ENCODE results near the gene FADS6.
"Not testable (repeated sequence)": the region's sequence is repeated elsewhere in the genome, so short reads cannot be mapped to it uniquely, and the experiment has no call there.

Gene FADS6

DNA sequence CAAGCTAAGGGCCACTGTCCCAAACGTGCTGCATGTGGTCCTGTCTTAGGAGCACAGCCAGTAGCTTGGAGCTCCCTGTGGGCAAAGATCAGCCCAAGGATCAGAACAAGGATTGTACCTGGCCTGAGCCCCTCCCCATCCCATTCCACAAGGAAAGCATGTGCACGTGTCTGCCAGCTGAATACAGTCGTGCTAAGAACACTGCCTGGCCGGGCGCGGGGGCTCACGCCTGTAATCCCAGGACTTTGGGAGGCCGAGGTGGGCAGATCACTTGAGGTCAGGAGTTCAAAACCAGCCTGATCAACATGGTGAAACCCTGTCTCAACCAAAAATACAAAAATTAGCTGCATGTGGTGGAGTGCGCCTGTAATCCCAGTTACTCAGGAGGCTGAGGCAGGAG lies 23.4 kb downstream of the FADS6 start:
- not testable (repeated sequence) for DNase-seq (ENCODE audit: low read depth in 4 of 4, low spot score in 1 of 4)

DNA sequence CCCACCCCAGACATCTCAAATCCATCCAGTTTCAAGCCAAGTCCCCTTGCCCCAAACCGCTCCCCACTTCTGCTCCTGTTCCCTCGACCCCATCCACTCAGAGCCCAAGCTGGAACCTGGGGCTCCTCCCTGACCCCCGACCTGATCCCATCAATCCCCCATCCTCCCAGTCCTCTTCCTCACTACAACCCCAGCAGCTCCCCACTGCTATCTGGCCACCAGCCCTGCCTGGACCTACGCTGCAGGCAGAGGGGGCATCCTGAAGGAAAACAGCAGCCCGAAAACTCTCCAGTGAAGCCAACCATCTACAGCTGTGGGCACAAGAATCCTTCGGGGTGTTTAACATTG lies 24.6 kb downstream of the FADS6 start:
- no peak for DNase-seq (ENCODE audit: low read depth in 4 of 4, low spot score in 1 of 4)

DNA sequence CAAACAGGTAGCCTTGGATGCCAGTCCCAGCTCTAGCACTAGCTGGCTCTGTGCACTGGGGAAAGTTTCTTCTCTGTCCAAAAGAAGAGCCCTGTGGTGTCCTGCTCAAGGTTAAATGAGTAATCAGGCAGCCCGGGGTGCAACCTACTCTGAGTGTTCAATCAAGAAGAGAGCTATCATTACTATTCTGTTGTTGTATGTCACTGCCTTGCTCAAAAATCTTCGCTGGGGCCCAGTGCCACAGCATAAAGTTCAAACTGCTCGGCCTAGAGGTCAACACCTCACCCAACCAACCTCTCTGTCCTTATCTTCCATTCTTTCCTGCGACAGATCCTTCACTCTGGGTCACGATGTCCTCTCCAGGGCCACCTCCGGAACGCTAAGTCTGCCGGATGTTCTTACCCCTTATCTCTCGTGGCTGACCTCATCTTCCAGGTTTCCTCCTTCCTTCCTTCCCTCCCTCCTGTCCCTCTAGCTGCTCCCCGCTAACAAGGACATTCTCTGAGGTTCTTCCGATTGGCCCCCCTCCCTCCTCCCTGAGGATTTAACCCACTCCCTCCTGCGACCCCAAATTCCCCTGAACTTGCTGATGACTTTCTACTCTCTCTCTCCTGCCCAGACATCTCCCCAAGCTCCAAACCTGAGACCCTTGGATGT lies 25.1 kb downstream of the FADS6 start:
- DNase-seq (ENCODE audit: low read depth in 4 of 4, low spot score in 1 of 4), result no peak

DNA sequence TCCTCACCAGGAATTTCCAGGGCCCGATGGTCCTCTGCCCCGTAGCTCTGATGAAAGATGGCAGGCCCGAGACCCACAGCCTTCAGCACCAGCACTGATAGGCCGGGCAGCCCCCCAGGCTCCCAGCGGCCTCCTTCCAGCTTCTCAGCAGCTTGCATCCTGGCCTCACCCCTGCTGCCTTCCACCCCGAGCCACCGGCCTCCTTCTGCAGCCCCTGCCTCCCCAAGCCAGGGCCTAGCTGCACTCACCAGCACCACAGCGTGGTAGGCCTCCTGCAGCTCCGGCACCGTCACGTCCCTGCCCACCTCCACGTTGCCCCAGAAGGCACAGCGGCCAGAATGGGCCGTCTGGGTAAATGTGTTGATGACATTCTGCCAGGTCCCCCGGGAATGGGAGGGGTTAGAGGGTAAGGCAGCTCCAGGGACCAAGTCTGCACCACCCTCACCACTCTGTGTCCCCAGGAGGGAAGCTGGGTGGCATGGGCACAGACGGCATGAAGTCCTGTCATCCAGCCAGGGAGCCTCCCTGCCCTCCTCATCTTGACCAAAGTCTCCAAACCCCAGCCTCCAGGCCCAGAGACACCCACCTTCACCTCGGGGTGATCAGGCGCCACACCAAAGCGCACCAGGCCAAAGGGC lies 27.1 kb downstream of the FADS6 start:
- DNase-seq (ENCODE audit: low read depth in 4 of 4, low spot score in 1 of 4), result no peak

DNA sequence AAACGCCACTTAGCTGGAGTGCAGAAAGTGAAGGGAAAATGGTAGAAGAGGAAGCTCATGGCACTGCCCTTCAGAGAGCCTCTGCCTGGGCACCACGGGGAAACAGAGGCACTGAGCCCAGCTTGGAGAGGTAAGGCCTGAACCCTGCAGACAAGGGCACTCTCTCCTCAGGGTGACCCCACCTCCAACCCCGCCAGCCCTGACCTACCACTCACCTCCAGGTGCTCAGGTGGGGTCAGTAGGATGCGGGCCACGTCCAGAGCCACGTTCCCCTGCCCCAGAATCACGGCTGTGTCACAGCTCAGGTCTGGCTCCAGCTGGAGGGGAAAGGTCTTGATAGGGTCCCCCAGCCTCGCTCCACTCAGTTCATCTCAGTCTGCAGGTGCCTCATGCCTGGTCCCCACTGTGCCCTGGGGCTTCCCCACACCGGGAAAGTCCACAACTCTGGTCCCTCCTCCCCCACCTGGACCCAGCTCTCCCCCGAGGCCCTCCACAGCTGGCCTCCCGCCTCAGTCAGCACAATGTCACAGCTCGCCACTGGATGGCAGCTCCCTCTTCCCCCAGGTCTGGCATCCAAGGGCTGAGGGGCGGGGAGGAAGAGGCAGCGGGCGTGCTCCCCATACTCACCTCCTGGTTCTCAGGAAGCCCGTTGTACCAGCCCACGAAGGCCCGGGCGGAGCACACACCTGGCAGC lies 27.8 kb downstream of the FADS6 start:
- DNase-seq (ENCODE audit: low read depth in 4 of 4, low spot score in 1 of 4), result no peak

DNA sequence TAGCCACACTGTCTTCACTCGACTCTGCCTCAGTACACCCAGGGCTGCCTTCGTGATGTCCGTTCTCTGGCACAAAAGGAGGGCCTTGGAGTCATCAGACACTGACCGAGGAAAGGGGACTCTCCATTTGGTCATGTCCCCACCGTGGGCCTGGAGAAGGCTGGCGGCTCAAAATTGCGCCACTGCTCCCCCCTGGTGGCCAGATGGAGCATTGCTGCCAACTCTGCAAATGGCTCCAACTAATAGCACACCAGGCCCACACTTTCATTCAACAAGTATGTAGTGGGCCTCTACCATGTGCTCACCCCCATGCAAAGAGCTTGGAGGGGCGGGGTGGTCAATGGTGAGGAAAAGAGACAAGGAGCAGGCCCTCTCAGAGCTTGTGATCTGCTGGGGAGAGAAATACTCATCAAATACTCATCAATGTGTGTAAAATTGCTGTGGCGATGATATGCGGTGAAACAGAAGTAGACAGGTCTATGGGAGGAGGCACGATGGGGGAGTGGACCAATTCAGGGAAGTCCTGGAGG lies 28.5 kb downstream of the FADS6 start:
- DNase-seq (ENCODE audit: low read depth in 4 of 4, low spot score in 1 of 4), result peak; percentile 36 to 70 (median 57)

DNA sequence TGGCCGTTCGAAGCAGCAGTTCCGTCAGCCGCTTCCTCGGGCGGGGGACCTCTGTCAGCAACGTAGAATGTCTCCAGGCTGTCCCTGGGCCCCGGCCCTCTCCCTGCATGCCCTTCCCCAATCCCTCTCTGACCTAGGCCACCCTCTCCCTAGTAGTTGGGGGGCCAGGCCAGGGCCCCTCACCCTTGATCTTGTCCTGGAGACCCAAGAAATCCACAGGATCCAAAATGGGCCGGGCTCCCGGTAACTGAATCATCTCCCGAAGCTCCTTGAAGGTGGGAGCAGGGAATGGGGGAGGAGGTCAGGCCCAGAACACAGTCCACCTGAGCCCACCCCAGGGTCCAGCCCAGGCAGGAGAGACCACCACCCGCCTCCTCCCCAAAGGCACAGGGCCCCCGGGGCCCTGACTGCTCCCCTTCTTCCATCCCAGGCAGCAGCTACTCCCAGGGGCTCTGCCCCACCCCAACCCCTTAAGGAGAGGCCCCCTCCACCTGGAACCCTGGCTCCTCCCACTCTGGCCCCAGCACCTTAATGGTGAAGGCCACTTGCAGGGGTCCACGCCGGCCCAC lies 29.1 kb downstream of the FADS6 start:
- no peak for DNase-seq (ENCODE audit: low read depth in 4 of 4, low spot score in 1 of 4)

DNA sequence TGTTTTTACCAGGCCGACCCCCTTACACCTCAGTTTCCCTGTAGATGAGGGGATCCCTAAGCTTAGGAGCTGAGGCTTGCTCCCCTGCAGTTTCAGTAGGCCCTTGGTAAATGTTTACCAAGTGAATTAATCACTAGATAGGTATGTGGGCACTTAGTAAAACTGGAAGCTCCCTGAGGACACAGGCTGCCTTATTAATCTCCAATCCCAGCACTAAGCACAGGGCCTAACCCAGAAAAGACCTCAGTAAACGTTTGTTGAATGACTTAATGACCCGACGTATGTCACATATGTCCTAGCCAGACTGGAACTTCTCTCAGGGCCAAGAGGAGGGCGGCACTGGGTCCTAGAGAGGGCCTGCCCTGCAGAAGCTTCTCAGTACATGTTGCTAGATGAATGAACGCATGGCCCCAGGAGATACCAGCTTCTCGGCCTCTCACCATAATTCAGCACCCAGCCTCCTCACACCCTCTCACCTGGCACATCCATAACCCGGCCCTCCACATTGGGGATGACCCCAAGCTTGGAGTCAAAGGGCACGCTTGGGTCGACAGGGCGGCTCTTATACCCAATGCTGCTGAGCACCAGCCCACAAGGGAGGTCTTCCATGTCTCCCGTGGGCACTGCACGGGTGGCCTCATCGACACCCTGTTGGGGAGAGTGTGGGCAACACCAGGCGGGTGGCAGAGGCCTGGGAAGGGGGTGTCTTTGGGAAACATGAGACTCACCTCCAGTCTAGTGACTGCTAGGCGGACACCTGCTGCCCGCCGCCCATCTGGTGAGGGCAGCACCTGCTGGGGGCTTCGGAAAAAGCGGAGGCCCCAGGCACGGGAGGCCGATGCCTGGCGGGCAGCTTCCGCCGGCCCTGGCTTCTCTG lies 29.8 kb downstream of the FADS6 start:
- DNase-seq (ENCODE audit: low read depth in 4 of 4, low spot score in 1 of 4), result no peak

DNA sequence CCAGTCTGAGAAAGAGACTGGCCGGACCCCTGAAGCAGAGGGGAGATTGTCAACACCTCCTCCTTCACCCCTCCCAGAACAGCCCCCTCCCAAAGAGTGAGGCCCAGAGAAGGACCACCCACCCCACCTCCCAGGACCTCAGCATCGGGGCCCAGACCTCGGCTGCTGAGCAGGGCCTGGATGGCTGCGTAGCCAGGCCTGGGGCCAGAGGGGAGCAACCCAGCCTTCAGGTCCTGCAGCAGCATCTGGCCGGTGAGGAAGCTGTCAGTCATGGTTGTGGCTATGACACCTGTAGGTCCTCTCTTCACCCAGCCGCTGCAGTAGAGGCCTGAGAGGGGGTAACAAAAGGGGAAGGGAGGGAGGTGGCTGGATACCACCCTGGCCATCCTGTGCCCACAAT lies 30.5 kb downstream of the FADS6 start:
- DNase-seq (ENCODE audit: low read depth in 4 of 4, low spot score in 1 of 4), result no peak

DNA sequence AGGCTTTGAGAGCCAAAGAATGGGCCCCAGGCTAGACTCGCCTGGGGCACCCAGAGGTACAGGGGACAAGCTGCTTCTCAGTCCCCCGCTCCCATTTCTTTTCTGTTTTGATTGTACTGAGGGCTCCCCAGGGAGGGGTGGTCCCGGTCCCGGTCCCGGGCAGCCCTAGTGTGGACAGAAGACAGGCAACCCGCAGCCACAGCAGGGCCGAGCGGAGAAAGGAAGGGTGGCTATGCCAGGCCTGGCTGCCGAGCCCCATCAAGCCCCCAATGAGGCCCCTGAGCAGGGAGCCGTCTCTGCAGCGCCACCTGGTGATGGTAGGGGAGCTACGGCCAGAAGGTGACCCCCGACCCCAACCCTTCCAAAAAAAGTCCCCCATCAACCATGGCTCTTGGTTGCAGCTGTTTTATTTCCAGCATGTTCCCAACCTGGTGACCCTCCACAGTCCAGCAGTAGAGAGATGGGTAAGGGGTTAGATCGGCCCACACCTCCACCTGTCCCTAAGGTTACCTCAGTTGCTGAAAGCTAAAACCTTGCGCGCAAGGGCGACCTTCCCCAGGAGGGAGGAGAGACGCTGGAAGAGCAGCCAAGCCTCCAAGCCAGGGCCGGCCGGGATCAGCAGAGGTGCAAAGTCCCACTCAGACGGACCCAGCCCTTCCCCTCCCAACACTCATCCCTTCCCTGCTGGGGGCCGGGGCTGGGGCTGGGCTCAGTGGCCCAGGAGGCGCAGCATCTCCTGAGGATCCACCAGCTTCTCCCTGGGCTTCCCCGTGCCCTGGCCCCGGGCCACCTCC lies 31.1 kb downstream of the FADS6 start:
- DNase-seq (ENCODE audit: low read depth in 4 of 4, low spot score in 1 of 4), result peak; percentile 46 to 64 (median 54)

DNA sequence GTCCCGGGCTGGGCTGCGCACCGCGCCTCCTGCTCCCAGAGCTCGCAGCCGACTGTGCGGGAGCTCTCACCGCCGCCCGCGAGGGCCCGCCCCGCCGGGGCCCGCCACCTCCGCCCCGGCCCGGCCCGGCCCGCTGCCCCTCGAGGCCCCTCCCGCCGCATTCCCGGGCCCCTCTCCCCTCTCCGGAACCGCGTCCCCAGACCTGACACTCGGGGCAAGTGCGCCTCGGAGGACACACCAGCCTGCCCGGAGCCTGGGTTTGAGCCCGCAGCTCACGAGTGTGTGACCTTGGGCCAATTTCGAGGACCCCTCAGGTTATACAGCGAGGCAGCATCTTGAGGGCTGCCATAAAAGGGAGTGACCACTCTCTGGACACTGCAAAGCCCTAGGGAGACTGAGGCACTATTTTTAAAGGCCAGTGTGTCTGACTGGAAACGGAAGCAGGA lies 31.7 kb downstream of the FADS6 start:
- no peak for DNase-seq (ENCODE audit: low read depth in 4 of 4, low spot score in 1 of 4)

DNA sequence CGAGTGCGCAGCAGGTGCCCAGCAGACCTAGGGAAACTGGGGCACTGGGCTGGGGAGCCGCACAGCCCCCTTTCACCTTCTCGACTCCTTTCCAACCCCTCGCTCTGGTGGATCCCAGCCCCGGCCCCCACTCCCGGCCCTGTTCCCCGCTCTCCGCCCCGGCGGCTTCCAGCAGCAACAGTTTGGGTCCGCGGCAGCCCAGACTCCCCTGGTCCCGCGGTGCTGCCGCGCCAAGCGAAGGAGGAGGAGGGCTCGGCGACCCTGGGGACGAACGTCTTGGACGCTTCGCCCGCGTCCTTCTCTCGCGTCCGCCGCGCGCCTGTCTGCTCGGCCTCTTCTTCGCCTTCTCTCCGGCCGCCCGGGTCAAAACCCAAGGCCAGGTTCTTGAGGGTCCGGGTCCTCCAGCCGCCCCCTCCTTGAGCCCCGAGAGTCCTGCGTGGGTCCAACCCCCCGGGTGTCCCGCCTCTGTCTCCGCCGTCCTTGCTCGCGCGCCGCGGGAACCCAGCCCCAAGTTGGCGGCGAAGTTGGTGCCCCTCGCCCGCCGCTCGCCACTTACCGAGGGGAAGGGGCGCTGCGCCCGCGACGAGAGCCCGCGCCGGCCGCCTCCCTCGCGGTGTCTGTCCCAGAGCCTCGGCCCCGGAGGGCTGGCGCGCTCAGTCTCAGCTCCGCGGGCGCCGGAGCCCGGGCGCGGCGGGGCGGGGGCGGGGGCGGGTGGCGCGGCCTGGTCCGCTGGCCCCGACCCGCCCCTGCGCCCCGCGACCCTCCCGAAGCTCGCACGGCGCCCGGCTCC lies 32.4 kb downstream of the FADS6 start:
- DNase-seq (ENCODE audit: low read depth in 4 of 4, low spot score in 1 of 4), result no peak

DNA sequence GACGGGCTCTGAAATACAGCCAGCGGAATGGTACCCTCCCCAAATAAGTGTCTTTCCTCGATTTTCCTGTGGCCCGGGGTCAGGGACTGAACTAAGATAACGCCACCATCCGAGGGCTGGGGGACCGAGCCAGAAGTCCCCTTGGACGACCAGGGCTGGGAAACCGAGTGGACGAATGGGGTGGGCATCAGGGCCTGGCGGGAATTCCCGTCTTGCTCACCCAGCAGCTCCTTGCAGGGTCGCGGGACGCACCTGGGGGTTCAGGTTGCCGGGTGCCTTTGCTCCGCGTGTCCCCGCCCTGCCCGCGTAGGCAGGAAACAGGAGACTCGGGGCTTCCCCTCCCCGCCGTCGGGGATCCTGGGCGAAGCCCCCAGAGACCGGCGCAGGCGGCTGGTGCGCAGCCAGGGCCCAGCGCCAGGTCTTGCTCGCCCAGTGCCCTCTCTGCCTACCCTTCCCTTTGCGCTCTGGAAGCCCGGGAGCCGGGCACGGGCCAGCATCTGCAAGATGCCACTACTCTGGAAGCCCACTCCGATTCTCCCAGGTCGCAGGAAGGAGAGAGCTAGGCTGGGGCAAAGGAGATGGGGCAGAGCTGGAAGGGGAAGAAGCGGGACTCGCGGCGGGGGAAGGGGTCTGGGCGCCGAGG lies 33.1 kb downstream of the FADS6 start:
- DNase-seq (ENCODE audit: low read depth in 4 of 4, low spot score in 1 of 4), result no peak

DNA sequence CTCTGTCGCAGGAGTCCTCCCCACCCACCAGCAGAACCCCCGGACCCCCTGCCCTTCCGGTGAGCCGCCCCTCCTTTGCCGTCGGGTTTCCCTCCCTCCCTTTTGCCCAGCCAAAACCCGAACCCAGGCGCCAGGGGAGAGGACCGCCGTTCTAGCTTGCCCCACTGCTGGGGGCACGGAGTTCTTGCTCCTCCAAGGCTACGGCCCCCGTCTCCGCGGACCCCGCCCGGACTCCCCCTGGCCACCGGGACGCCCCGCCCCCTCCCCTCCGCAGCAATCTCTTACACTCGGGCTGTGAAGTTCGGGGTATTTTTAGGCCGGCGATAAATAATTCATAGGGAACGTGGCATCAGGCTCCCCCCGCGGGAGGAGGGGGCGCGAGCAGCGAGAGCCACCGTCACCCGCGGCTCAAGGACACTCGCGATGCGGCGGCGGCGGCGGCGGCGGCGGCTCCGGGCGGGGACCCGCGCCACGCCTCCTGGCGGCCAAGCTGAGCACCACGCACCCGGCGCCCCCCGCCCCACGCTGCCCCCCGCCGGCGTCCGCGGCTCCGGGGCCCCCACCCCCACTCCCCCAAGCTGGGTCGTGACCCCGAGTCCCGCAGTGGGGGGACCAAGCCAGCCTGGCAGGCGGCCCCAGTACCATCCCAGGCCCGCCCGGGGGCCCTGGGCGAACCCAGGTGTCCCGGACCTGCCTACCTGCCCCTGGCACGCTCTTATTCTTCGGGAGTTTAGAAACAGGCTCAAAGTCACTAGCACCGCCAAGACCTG lies 33.8 kb downstream of the FADS6 start, which contains the start of gene GRIN2C:
TSS of gene GRIN2C (minus strand) at position 427 of the 770 bp plus-strand sequence. CDS start 4,793 bp downstream, outside the sequence.
- DNase-seq (ENCODE audit: low read depth in 4 of 4, low spot score in 1 of 4), result no peak

DNA sequence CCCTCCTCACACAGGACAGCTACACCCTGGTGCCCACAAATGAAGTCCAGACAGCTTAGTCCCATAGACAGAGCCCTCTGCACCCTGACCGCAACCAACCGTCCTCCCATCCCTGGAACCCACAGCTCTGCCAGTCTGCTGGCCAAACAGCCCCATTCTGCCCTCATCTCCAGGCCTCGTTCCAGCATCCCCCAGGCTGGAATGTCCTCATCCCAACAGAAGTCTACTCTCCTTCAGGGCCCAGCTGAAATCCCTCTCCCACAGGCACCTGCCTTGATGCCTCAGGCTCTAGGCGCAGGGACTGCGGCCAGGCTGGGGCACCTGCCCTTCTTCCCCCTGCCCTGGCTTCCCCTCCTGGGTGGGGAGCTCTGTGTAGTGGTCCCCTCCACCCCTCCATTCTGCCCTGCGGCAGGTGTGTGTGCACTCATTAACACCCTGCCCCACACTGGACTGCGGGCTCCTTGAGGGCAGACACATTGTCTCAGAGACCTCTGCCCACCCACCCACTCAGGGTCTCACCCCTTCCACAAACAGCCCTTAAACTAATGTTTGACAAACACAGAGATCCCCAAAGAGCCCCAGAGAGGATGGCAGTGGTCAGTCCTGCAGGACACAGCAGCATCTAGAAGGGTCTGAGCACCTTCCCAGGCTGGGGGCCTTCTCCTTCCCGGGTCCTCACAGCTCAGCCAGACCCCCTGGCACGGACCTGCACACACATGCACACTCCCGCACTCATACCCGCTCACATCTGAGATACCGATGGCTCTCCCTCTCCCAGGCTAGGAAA lies 34.6 kb downstream of the FADS6 start:
- DNase-seq (ENCODE audit: low read depth in 4 of 4, low spot score in 1 of 4), result no peak

DNA sequence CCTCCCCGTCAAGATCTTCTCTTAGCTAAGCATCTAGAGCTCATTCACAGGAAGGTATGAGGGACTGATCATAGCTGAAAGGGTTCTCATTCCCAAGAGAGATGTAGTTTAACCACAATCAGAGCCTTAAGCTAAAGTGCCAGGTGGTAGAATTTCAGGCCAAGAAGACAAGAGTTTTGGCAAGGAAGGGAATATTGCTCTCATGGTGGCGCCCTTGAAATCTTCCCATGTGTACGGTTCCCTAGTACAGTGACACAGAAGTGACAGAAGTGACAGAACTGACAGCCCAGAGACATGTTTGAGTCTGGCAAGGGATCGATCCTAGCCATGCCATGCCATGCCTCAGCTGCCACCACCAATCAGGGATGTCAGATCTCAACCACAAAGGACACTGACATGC lies 36.2 kb downstream of the FADS6 start:
- DNase-seq (ENCODE audit: low read depth in 4 of 4, low spot score in 1 of 4), result no peak

DNA sequence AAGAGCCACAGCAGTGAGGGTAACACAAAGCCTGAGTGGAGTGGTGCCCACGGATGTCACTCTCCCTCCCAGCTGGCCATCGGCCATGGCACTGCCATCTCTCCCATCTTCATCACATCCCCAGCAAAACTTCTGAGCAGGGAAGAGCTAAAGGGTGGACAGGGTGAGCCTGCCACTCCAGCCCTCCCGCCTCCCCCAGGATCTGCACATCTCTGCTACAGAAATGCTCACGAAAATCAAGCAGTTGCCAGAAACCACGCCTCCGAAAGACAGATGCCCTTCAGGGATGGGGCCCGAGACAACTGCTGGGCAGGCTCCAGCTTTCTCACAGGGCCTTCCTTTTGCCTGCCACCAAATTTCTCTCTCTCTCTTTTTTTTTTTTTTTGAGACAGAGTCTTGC lies 37.3 kb downstream of the FADS6 start:
- no peak for DNase-seq (ENCODE audit: low read depth in 4 of 4, low spot score in 1 of 4)
